Activated T-helper 9 cell treated with anti-CD3 and anti-CD28 coated beads, Interleukin-2, amount 50 U/mL, for 16 hours (primary cell): ENCODE results near the gene CDX2.

Source experiments
- DNase-seq: peaks from one replicate; pipeline ENCODE4 v3.0.0-alpha.2; 2020; ENCODE audit warnings: low read depth

The CDX2 gene

GRCh38 chr13:27978301-27978968 is 9.3 kb upstream of the CDX2 start:
- DNase-seq, result no peak

- no peak for DNase-seq
Measured at GRCh38 chr13:27977476-27978300, 8.6 kb upstream of the CDX2 start.

DNA sequence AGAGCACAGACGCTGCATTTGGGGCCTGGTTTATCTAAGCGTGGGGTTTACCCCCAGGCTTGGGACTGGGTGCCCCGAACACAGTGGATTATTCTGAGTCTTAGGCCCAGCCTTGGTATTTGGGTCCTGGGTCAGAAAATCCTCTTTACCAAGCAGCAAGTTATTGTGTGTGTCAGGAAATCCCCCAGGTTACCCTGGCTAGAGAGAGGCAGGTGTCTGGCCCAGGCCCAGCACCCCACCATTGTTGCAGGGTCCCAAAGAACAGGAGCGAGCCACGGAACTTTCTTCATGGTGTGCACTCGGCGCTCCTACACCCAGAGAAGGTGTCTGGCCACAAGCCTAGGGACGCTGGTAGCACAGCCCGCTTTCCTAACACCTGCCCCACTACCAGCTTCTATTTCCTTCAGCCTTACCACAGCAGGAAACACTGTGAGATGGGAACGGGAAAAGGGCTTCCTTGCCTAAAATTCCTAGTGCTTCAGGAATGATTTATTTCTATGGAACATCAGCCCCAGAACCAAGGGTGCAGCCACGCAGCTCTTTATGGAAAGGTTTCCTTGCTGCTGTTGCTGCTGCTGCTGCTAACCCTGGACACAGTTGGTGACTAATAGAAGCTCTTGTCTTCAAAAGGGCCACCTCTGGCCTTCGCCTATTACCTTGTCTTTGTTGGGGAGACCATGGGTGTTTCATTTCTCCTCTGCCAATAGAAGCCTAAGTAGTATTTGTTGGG is 7.4 kb upstream of the CDX2 start:
- DNase-seq, result no peak

DNA sequence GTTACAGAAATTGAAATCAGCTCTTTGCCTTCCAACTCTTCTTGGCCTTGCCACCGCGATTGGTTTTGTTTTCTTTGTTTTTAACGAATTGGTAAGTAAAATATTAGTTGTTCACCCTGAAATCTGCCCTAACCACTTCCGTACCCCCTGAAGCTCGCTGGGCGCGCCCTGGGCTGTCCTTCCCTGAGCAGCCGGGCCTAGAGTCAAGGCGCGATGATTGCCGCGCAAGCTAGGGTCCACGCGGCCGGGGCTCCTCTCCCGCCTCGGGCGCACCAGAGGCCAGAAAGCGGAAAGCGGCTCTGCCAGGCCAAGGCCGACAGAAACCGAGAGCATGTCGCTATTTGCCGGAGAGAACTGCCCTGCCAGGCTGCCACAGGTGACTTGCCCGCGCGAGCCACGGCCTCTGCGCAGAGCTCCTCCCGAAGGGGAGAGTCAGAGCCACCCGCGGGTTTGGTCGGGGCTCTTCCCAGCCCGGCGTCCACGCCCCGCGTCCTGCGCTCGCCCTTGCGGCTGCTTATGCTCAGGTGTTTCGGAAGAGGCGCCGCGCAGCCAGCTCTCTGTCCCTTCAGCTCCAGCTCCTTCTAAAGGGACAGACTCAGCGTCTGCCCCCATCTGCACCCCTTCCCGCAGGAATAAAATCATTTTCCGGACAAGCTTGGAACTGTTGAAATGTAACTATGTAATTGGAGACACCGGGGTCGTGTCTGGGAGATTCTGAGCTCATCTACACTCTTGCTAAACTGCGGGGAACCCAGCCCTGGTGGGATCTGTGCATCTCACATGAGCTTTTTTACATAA is 6.6 kb upstream of the CDX2 start:
- no peak for DNase-seq

DNA sequence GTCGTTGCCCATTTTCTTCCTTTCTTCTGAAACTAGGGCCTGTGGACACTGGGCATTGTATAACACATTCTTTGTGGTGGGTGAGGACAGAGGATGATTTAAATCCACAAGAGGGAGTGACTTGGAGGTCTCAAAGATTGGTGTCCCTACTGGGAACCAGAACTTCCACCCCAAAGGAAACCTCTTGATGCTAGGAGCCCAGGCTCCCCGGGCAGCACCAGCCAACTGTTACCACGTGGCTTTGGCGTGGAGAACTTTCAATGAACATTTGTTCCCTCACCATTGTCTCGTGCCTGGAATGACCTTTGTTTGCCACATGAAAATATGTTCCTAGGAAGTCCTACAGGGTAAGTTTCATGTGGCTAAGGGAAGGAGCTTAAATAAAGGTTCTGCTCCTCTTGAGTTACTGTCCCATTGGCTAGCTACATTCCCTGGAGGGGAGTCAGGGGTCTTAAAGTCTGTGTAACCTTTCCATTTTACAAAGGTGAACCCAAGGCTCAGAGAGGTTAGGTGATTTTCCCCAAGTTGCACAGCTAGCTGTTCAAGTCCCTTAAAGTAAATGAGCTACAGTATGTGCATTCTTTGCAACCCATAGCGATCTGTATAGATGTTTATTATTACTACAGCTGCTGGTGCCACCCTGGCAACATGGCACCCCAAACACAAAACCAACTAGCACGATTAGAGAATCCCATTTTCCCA is 5.0 kb upstream of the CDX2 start:
- no peak for DNase-seq

DNA sequence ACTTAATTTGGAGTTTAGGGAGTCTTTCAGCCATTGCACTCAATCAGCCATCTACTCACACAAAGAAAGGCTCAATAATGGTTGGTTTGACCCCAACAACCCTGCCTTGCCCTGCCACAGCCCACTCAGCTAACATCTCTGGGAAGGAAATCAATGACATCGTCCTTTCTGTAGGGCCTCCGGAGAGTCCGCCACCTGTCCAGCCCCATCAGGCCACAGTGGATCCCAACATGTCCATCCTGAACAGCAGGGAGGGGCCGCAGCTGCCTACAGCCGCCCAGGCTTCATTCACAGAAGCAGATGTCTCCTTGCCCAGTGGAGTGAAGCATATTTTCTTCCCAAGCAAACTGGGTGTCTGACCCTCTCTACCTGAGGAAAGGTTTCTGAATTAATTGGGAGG is 4.2 kb upstream of the CDX2 start:
- no peak for DNase-seq

GRCh38 chr13:27972478-27972820 is 3.3 kb upstream of the CDX2 start:
- DNase-seq, result no peak

DNA sequence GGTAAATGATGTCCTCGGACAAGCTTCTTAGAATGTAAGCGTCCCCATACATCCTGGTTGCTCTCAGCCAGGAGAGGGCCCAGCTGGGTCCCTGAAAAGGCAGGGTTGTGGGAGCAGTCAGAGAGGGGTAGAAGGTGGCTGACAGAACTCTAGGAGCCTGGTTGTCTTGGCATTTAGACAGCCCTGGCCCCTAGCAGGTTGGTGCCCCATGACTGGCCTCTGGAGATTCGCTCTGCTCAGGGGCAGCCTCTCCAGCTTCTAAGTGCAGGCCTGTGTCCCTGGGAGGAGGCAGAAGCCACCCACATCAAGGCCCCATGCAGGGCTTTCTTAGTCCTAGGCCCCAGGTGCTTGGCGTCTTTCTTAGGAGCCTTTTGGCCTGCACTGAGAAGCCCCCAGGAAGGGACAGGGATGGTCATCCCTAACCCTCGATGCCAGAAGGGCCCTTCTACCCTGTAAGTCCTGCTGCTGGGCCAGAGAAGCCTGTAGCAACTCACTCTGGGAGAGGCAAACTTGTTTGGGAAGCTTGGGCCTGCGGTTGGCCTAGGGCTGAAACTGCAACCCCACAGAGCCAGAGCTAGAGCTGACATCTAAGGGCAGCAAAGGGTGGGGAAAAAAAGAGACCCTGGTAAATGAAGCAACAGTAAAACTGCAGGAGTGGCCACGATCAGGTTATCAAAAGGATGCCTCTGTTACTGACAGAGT is 2.8 kb upstream of the CDX2 start:
- no peak for DNase-seq

- no peak for DNase-seq
Measured at GRCh38 chr13:27971236-27971645, 2.1 kb upstream of the CDX2 start.

- DNase-seq, result no peak
Measured at GRCh38 chr13:27970382-27971235, 1.5 kb upstream of the CDX2 start.

DNA sequence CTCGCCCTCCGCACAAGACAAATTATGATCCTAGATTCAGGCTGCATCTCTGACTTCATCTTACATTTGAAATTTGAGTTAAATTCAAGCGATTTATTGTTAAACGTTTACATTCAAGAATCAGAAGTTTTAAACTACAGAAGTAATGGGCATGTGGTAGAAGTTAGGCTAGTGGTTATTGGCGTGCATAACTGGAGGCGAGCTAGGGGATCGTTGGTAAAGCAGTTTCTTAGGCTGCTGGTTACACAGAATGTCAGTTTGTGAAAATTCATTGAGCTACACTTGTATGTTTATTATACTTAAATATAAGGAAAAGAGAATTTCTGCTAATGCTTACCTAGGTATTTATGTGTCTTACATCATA is 733 bp upstream of the CDX2 start:
- DNase-seq, result no peak

- no peak for DNase-seq
Measured at GRCh38 chr13:27968316-27969081, 616 bp downstream of the CDX2 start.

- DNase-seq, result no peak
Measured at GRCh38 chr13:27967736-27968315, 1.3 kb downstream of the CDX2 start.

DNA sequence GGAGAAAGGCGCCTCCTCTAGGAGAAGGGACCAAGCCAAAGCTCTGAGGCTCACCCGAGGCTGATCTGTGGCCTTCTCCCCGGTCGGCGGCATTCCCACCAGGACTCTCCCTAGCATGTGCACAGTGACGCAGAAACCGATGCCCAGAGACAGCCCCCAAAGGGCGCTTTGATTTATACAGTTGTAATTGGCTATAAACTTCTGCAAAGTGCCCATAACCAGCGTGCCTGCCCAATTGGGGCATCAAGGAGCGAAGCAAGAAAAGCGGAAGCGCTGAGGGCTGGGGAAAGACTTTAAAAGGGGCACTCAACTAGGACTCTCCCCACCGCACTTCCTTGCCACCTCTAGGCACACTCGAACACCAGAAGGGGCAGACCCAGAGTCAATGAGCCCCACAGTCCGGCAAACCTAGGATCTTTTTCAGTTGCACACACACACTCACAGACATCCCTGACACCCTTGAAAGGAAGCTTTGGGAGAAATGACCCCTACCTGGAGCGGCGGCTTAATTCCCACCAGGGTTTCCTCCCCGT is 1.8 kb downstream of the CDX2 start:
- no peak for DNase-seq

- no peak for DNase-seq
Measured at GRCh38 chr13:27966641-27967202, 2.4 kb downstream of the CDX2 start.

- DNase-seq, result no peak
Measured at GRCh38 chr13:27965740-27966640, 3.1 kb downstream of the CDX2 start.

GRCh38 chr13:27965343-27965739 is 3.8 kb downstream of the CDX2 start:
- no peak for DNase-seq
